Measurements from ENCODE around the gene APLP2. TPM values are rescaled to one million over a fixed set of nuclear protein-coding genes. Genes with fewer than 3 reads are reported as not detected.

The APLP2 gene
- total and polyA plus RNA-seq, 4 donors: 235 to 532 (median 524) TPM

DNA sequence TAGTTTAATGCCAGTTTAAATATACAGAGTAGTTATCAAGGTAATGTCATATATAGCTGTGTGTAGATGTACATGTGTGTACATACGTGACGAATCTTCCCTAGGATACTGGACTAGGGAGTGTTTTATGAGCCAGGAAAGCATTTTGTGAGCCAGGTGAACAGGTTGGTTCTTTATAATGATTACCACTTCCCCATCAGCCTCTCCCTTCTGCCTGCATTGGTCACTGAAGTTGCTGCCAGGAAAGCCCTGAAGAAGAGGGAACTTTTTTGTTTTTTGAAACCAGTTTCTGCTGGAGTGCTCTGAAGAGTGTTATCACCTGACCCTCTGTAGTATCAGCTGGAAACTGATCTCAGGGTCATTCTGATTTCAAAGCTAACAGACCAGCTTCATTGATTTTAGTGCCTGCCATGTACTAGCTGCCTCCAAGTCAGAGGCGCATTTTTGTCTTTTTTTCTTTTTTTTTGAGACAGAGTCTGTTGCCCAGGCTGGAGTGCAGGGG is 75.7 kb downstream of the APLP2 start:
- no peak for ATAC-seq (ENCODE audit: insufficient read depth, low FRiP score)

DNA sequence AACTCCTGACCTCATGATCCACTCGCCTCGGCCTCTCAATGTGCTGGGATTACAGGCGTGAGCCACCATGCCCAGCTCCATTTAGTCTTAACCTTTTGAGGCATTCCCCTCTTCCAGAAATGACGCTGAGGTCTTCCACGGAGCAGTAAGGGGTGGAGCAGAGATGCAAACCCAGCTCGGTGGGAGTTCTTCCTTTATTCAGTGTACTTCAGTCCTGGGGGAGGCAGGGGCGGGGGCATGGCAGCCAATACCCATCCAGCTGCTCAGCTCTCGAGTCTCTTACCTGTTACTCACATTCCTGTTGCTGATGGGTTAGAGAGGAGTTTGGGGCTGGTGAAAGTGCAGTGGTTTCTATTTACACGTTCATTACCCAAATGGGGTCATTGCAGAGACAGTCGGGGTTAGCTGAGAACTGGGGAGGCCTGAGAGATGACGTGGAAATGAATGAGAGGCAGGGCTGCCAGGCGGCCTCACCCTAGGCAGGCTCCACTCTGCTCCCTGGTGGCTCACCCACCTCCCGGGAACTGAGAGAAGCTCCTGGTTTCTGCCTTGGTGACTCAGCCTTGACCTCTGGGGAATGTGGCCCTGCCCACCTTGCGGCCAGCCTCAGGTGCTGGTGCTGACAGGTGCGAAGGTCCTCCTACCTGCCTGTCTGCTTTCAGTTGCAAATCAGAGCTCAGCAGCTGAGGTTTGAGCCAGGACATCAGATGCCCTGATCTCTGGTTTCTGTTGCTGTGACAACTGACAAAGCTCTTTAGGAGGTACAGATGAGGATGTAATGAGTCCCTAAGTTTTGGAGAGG is 76.5 kb downstream of the APLP2 start:
- TF ChIP-seq, protein P1, sequence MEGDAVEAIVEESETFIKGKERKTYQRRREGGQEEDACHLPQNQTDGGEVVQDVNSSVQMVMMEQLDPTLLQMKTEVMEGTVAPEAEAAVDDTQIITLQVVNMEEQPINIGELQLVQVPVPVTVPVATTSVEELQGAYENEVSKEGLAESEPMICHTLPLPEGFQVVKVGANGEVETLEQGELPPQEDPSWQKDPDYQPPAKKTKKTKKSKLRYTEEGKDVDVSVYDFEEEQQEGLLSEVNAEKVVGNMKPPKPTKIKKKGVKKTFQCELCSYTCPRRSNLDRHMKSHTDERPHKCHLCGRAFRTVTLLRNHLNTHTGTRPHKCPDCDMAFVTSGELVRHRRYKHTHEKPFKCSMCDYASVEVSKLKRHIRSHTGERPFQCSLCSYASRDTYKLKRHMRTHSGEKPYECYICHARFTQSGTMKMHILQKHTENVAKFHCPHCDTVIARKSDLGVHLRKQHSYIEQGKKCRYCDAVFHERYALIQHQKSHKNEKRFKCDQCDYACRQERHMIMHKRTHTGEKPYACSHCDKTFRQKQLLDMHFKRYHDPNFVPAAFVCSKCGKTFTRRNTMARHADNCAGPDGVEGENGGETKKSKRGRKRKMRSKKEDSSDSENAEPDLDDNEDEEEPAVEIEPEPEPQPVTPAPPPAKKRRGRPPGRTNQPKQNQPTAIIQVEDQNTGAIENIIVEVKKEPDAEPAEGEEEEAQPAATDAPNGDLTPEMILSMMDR (IDR thresholded peaks at IDR 0.05; ENCODE audit: control extremely low read depth, extremely low read depth): no peak
- ATAC-seq (ENCODE audit: insufficient read depth, low FRiP score) (peak; percentile 90), DNase-seq (no peak)
- H3K9ac ChIP-seq (ENCODE audit: insufficient read depth in 1 of 2, low read length in 2 of 2): no peak overlapping the region
- peaks cover 6 to 25% (median 23%) of the 10 kb centered on the region in 4 donors for H3K36me3 ChIP-seq (ENCODE audit: control insufficient read depth in 4 of 4, insufficient read depth in 4 of 4, low read length in 4 of 4)
- H3K27me3 ChIP-seq (ENCODE audit: control insufficient read depth in 3 of 3, insufficient read depth in 3 of 3, low read length in 2 of 3): no peaks in the 10 kb centered on the region
- H3K4me1 ChIP-seq (ENCODE audit: control insufficient read depth in 5 of 5, insufficient read depth in 5 of 5, low read length in 5 of 5): peaks cover 5 to 21% (median 10%) of the 10 kb centered on the region in 5 donors
- 62 to 74% methylated on average over 15 of the region's 15 CpGs for WGBS, 2 donors
- H3K9me3 ChIP-seq (ENCODE audit: control insufficient read depth in 4 of 4, insufficient read depth in 3 of 4, low read length in 3 of 4): no peaks in the 10 kb centered on the region
- no peak overlapping the region for H3K4me3 ChIP-seq
- peak overlapping the region in 1 of 2 donors; percentile 88 for H3K27ac ChIP-seq (ENCODE audit: low read depth in 1 of 2, low read length in 1 of 2)

More for the DNA sequence above, 75.7 kb downstream of the APLP2 start:
- TF ChIP-seq, protein P1 (IDR thresholded peaks at IDR 0.05; ENCODE audit: control extremely low read depth, extremely low read depth): no peak
- H3K27me3 ChIP-seq (ENCODE audit: control insufficient read depth in 3 of 3, insufficient read depth in 3 of 3, low read length in 2 of 3): no peaks in the 10 kb centered on the region
- H3K4me3 ChIP-seq: no peak overlapping the region
- no peak for DNase-seq
- H3K36me3 ChIP-seq (ENCODE audit: control insufficient read depth in 4 of 4, insufficient read depth in 4 of 4, low read length in 4 of 4): peaks cover 6 to 28% (median 24%) of the 10 kb centered on the region in 4 donors
- H3K9me3 ChIP-seq (ENCODE audit: control insufficient read depth in 4 of 4, insufficient read depth in 3 of 4, low read length in 3 of 4): no peaks in the 10 kb centered on the region
- H3K9ac ChIP-seq (ENCODE audit: insufficient read depth in 1 of 2, low read length in 2 of 2): peak overlapping the region in 1 of 2 donors; percentile 19
- H3K27ac ChIP-seq (ENCODE audit: low read depth in 1 of 2, low read length in 1 of 2): peak overlapping the region in 1 of 2 donors; percentile 88
- H3K4me1 ChIP-seq (ENCODE audit: control insufficient read depth in 5 of 5, insufficient read depth in 5 of 5, low read length in 5 of 5): peaks cover 5 to 21% (median 10%) of the 10 kb centered on the region in 5 donors
- 80 to 90% methylated on average over 3 of the region's 3 CpGs for WGBS, 2 donors

DNA sequence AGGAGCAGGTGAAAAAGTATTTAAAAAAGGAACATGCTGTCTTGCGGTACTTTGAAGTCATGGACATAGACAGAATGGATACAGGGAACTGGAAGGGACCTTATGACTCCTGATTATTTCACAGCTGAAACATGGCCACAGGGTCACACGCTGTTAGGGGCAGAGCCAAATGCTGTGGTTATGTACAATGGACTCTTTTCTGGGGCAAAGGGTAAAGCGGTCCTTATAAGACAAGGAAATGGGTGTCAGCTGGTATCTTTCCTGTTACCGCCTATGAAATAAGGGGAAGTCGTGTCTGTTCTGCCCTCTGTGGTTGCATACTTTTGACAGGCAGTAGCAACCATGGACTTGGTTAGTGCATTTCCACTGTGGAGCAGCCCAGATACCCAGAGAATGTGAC is 77.1 kb downstream of the APLP2 start:
- ATAC-seq (ENCODE audit: insufficient read depth, low FRiP score): peak; percentile 53
- Histone ChIP-seq H3K4me3 (no peak overlapping the region), H3K27ac (ENCODE audit: low read depth in 1 of 2, low read length in 1 of 2) (peak overlapping the region in 1 of 2 donors; percentile 88), H3K36me3 (ENCODE audit: control insufficient read depth in 4 of 4, insufficient read depth in 4 of 4, low read length in 4 of 4) (peaks cover 6 to 24% (median 22%) of the 10 kb centered on the region in 4 donors), H3K9me3 (ENCODE audit: control insufficient read depth in 4 of 4, insufficient read depth in 3 of 4, low read length in 3 of 4) (no peaks in the 10 kb centered on the region), H3K9ac (ENCODE audit: insufficient read depth in 1 of 2, low read length in 2 of 2) (no peak overlapping the region), H3K4me1 (ENCODE audit: control insufficient read depth in 5 of 5, insufficient read depth in 5 of 5, low read length in 5 of 5) (peaks cover 0 to 21% (median 10%) of the 10 kb centered on the region in 5 donors), H3K27me3 (ENCODE audit: control insufficient read depth in 3 of 3, insufficient read depth in 3 of 3, low read length in 2 of 3) (no peaks in the 10 kb centered on the region)
- DNase-seq: peak in 1 of 3 donors; percentile 47
- TF ChIP-seq, protein P1 (IDR thresholded peaks at IDR 0.05; ENCODE audit: control extremely low read depth, extremely low read depth): no peak
- 14 to 29% methylated on average over 5 of the region's 5 CpGs for WGBS, 2 donors
